ENCODE results near the gene ZNF626. TPM values are rescaled to one million over a fixed set of nuclear protein-coding genes. Genes with fewer than 3 reads are reported as not detected.
"Not testable (repeated sequence)": the region's sequence is repeated elsewhere in the genome, so short reads cannot be mapped to it uniquely, and the experiment has no call there.

Gene ZNF626
- 4.9 and 10.6 TPM in 2 replicates for total RNA-seq (2014; rRNA removed; shearing (Covaris generic); ENCODE audit: low replicate concordance)

DNA sequence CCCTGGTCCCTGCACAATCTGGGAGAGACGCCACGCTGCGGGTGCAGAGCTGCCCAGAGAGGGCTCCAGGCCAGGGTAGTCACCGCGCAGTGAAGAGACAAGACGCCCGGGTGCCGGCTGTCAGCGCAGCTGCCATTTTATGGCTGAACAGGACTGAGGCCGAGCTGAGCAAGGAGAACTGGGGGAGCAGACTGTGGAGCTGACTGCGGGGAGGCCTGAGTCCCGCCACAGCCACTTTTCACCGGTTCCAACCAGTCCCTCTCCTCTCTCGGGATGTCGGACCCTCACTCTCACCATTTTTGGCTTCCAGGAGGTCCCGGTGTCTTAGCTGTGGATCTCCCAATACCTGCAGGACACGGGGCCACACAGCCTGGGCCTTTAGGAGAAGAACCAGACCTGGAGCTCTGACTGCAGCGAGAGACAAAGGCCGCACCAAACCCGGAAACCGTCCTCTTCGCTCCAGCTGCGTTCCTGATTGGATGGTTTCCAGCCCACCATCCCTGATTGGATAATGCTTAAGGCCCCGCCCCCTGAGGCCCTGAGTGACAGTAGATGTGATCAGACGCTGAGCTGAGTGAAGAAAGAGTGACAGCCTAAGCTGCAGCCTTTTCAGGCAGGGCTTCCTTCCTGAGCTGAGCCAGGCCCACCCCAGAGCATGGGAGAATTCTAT, at the start of gene ZNF626:
TSS of gene ZNF626 (minus strand) at position 422 of the 670 bp plus-strand sequence. CDS start at position 297, 125 bp downstream.
- in situ Hi-C loops (cut with HindIII; ENCODE audit: low pct_unique_long_range_greater_than_20kb, low sequenced_read_pairs): no loop called here
- peak; percentile 93 for DNase-seq (ENCODE audit: low read depth)

- in situ Hi-C loops (cut with HindIII; ENCODE audit: low pct_unique_long_range_greater_than_20kb, low sequenced_read_pairs): no loop called here
- no peak for DNase-seq (ENCODE audit: low read depth)
These were observed 7.9 kb upstream of the ZNF626 start for GRCh38 chr19:20669263-20669662.

DNA sequence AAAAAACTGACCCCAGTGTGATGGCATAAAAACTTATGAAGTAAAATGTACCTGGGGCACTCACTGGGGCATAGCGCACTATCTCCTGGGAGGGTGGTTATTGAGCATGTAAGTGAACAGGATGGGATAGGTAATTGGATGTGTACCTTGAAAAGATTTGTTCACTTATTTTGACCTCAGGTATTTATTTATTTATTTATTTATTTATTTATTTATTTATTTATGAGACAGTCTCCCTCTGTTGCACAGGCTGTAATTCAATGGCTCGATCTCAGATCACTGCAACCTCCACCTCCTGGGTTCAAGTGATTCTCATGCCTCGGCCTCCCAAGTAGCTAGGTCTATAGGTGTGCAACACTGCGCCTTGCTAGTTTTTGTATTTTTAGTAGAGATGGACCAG, 5.9 kb upstream of the ZNF626 start:
- no peak for DNase-seq (ENCODE audit: low read depth)
- in situ Hi-C loops (cut with HindIII; ENCODE audit: low pct_unique_long_range_greater_than_20kb, low sequenced_read_pairs): no loop called here

- no peak for DNase-seq (ENCODE audit: low read depth)
- in situ Hi-C loops (cut with HindIII; ENCODE audit: low pct_unique_long_range_greater_than_20kb, low sequenced_read_pairs): no loop called here
These were observed 3.8 kb upstream of the ZNF626 start for GRCh38 chr19:20664901-20665781.

- in situ Hi-C loops (cut with HindIII; ENCODE audit: low pct_unique_long_range_greater_than_20kb, low sequenced_read_pairs); DNase-seq (ENCODE audit: low read depth): not testable (repeated sequence)
These were observed 3.1 kb upstream of the ZNF626 start for GRCh38 chr19:20664475-20664874.

DNA sequence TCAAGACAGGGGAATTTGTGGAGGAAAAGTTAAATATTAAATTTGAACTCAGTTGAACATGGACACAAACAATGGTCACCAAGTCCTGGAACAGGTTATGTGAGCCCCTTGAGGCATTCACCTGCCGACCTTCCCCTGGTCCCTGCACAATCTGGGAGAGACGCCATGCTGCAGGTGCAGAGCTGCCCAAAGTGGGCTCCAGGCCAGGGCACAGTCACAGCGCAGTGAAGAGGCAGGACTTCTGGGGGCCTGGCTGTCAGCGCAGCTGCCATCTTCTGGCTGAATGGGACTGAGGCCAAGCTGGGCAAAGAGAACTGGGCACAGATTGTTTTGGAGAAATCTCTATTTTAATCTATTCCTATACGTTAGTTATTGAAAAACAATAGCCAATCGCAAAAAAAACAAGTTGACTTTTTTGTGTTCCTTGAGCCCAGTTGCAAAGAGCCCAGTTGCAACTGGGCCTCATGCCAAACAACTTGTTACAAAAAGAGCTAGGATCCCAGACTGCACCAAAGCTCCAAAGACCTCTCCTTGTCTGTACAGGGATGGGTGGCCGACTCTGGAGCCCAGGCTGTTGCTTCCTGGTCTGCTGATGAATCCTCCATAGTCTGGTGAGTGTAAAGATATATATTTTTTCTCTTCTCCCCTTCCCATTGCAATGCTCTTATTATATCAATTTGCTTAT, 1.2 kb upstream of the ZNF626 start:
- no peak for DNase-seq (ENCODE audit: low read depth)

DNA sequence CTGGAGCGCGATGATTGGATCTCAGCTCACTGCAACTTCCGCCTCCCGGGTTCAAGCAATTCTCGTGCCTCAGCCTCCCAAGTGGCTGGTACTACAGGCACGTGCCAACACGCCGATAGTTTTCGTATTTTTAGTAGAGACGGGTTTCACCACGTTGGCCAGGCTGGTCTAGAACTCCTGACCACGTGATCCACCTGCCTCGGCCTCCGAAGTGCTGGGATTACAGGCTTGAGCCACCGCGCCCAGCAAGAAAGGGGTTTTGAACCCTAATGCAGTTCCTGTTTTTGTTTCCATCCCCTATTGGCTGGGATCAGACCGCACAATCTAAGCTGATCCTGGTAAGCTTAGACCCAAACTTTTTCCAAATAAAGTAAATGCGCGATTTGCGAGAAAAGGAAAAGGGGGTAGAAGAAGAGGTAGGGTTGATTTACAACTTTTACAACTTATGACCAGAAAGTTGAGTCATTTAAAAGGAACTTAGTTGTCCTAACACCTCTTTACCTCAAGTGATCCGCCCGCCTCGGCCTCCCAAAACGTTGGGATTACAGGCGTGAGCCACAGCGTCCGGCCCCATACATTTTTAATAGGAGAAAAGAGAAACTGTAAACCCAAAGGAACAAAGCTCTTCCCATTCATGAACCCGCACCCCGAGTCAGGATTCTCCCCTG, 764 bp downstream of the ZNF626 start:
- DNase-seq (ENCODE audit: low read depth): no peak
- in situ Hi-C loops (cut with HindIII; ENCODE audit: low pct_unique_long_range_greater_than_20kb, low sequenced_read_pairs): no loop called here

More for the DNA sequence above, 1.2 kb upstream of the ZNF626 start:
- in situ Hi-C loops (cut with HindIII; ENCODE audit: low pct_unique_long_range_greater_than_20kb, low sequenced_read_pairs): no loop called here

GRCh38 chr19:20640545-20640944, 20.8 kb downstream of the ZNF626 start:
- in situ Hi-C loops (cut with HindIII; ENCODE audit: low pct_unique_long_range_greater_than_20kb, low sequenced_read_pairs): no loop called here
- no peak for DNase-seq (ENCODE audit: low read depth)

- DNase-seq (ENCODE audit: low read depth): no peak
- in situ Hi-C loops (cut with HindIII; ENCODE audit: low pct_unique_long_range_greater_than_20kb, low sequenced_read_pairs): no loop called here
These were observed 21.3 kb downstream of the ZNF626 start for GRCh38 chr19:20640023-20640422.

GRCh38 chr19:20624560-20624959, 36.8 kb downstream of the ZNF626 start:
- in situ Hi-C loops (cut with HindIII; ENCODE audit: low pct_unique_long_range_greater_than_20kb, low sequenced_read_pairs); DNase-seq (ENCODE audit: low read depth): not testable (repeated sequence)

- DNase-seq (ENCODE audit: low read depth): no peak
These were observed 45.3 kb downstream of the ZNF626 start for GRCh38 chr19:20616071-20616470.

GRCh38 chr19:20614971-20615370, 46.4 kb downstream of the ZNF626 start:
- DNase-seq (ENCODE audit: low read depth); in situ Hi-C loops (cut with HindIII; ENCODE audit: low pct_unique_long_range_greater_than_20kb, low sequenced_read_pairs): not testable (repeated sequence)

More at GRCh38 chr19:20616071-20616470, 45.3 kb downstream of the ZNF626 start:
- in situ Hi-C loops (cut with HindIII; ENCODE audit: low pct_unique_long_range_greater_than_20kb, low sequenced_read_pairs): no loop called here

- no peak for DNase-seq (ENCODE audit: low read depth)
- in situ Hi-C loops (cut with HindIII; ENCODE audit: low pct_unique_long_range_greater_than_20kb, low sequenced_read_pairs): no loop called here
These were observed 48.6 kb downstream of the ZNF626 start for GRCh38 chr19:20612711-20613316.

- DNase-seq (ENCODE audit: low read depth): no peak
- in situ Hi-C loops (cut with HindIII; ENCODE audit: low pct_unique_long_range_greater_than_20kb, low sequenced_read_pairs): no loop called here
These were observed 49.5 kb downstream of the ZNF626 start for GRCh38 chr19:20611866-20612265.

GRCh38 chr19:20607943-20608342, 53.4 kb downstream of the ZNF626 start:
- no peak for DNase-seq (ENCODE audit: low read depth)
- in situ Hi-C loops (cut with HindIII; ENCODE audit: low pct_unique_long_range_greater_than_20kb, low sequenced_read_pairs): no loop called here

All from Caki2 (cell line).